Transverse colon (tissue), 4 donors: ENCODE measurements around the gene ZNF341.

ENCODE experiments used
- CTCF ChIP-seq, 5 experiments: fragments of 200-600 bp in 3 of 5; fragments of 450-650 bp in 2 of 5; sonication (generic) in 3 of 5; IDR thresholded peaks; 1 replicate in 2 of 5; 2 replicates in 3 of 5; pipeline ENCODE4 v1.5.1; 2016 to 2017; ENCODE audit warnings: antibody characterized with exemption in 5 of 5, inconsistent platforms in 3 of 5, mild to moderate bottlenecking in 2 of 5, moderate library complexity in 1 of 5
- EP300 ChIP-seq: sonication (generic); formaldehyde crosslinking; IDR thresholded peaks from one replicate; pipeline ENCODE4 v1.6.1; 2017; ENCODE audit warnings: antibody characterized with exemption, low read depth
- POLR2A ChIP-seq: fragments of 450-650 bp; IDR thresholded peaks from one replicate; pipeline ENCODE4 v1.6.1; 2016; ENCODE audit warnings: antibody characterized with exemption, mild to moderate bottlenecking, moderate library complexity
- POLR2AphosphoS5 ChIP-seq, 3 donors: sonication (generic); formaldehyde crosslinking; IDR thresholded peaks; one replicate each; pipeline ENCODE4 v1.6.1; 2016; ENCODE audit warnings: antibody characterized with exemption in 3 of 3

DNA sequence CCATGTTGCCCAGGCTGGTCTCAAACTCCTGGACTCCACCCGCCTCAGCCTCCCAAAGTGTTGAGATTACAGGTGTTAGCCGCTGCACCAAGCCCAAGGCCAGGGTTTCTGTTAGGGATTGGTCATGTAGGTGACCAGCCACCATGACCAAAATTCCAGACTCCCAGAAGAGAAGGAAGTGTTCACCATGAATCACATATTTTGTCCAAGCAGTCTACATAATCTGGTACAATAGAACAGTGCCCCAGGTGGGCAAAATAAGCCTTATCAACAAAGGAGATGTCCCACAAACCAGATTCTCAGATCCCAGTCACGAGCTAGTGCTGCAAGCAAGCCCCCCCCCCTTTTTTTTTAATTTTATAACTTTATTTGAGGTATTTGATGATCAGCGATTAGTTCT lies 20.0 kb downstream of the ZNF341 start:
- TF ChIP-seq CTCF (IDR thresholded peaks at IDR 0.05) = no peak
- TF ChIP-seq EP300 = no peak
- no peak for TF ChIP-seq POLR2A
- no peak for TF ChIP-seq POLR2AphosphoS5 (IDR thresholded peaks at IDR 0.05)
